ENCODE measurements around the gene PYHIN1.
A peak's percentile ranks its signal among the peaks of the same experiment; 100 is the strongest.
"Not testable (repeated sequence)": the region's sequence is repeated elsewhere in the genome, so short reads cannot be mapped to it uniquely, and the experiment has no call there.

The PYHIN1 gene

GRCh38 chr1:158983235-158983634 is 51.9 kb downstream of the PYHIN1 start:
- no peak for DNase-seq

GRCh38 chr1:158984386-158984785 is 53.0 kb downstream of the PYHIN1 start:
- DNase-seq, result no peak

- no peak for DNase-seq
Measured at GRCh38 chr1:158989424-158989823, 58.1 kb downstream of the PYHIN1 start.

- DNase-seq, result no peak
Measured at GRCh38 chr1:158992787-158993312, 61.5 kb downstream of the PYHIN1 start.

- DNase-seq, result no peak
Measured at GRCh38 chr1:158996998-158997397, 65.6 kb downstream of the PYHIN1 start.

- DNase-seq, result no peak
Measured at GRCh38 chr1:158998037-158998780, 66.9 kb downstream of the PYHIN1 start.

GRCh38 chr1:158998781-158999161 is 67.4 kb downstream of the PYHIN1 start:
- peak; percentile 61 for DNase-seq

GRCh38 chr1:158999316-159000069 is 68.1 kb downstream of the PYHIN1 start:
- DNase-seq, result peak; percentile 98

GRCh38 chr1:159000070-159000409 is 68.7 kb downstream of the PYHIN1 start:
- DNase-seq, result no peak

GRCh38 chr1:159000625-159001024 is 69.3 kb downstream of the PYHIN1 start:
- peak; percentile 95 for DNase-seq

GRCh38 chr1:159005161-159005560 is 73.8 kb downstream of the PYHIN1 start:
- DNase-seq, result peak; percentile 18

- DNase-seq, result peak; percentile 22
Measured at GRCh38 chr1:159005676-159006075, 74.3 kb downstream of the PYHIN1 start.

GRCh38 chr1:159006210-159006807 is 75.0 kb downstream of the PYHIN1 start:
- DNase-seq, result not testable (repeated sequence)

- no peak for DNase-seq
Measured at GRCh38 chr1:159007726-159008125, 76.4 kb downstream of the PYHIN1 start.

- peak; percentile 14 for DNase-seq
Measured at GRCh38 chr1:159008744-159009188, 77.4 kb downstream of the PYHIN1 start.

GRCh38 chr1:159009287-159009686 is 77.9 kb downstream of the PYHIN1 start:
- no peak for DNase-seq

- peak; percentile 97 for DNase-seq
Measured at GRCh38 chr1:159009704-159010361, 78.5 kb downstream of the PYHIN1 start, which contains the start of gene IFI16. Gene IFI16 (plus strand): TSS chr1:159009907. CDS start chr1:159014681, 4,774 bp downstream.

GRCh38 chr1:159010391-159010790 is 79.0 kb downstream of the PYHIN1 start:
- DNase-seq, result no peak

GRCh38 chr1:159011001-159011400 is 79.6 kb downstream of the PYHIN1 start:
- DNase-seq, result not testable (repeated sequence)

- no peak for DNase-seq
Measured at GRCh38 chr1:159011751-159012150, 80.4 kb downstream of the PYHIN1 start.

GRCh38 chr1:159012495-159012894 is 81.1 kb downstream of the PYHIN1 start:
- DNase-seq, result peak; percentile 28

GRCh38 chr1:159014003-159014571 is 82.7 kb downstream of the PYHIN1 start:
- no peak for DNase-seq

GRCh38 chr1:159014851-159015250 is 83.5 kb downstream of the PYHIN1 start:
- DNase-seq, result no peak
